Activated CD8-positive, alpha-beta memory T cell treated with anti-CD3 and anti-CD28 coated beads for 24 hours (primary cell): Measurements from ENCODE around the gene CAPN15.

Experiments
- DNase-seq: peaks from one replicate; pipeline ENCODE4 v3.0.0-alpha.2; 2020

The CAPN15 gene

GRCh38 chr16:548586-548985, 21.1 kb downstream of the CAPN15 start:
- DNase-seq: no peak

- no peak for DNase-seq
Observed at GRCh38 chr16:549544-550263, 22.2 kb downstream of the CAPN15 start.

- no peak for DNase-seq
Observed at GRCh38 chr16:551210-551609, 23.7 kb downstream of the CAPN15 start.

GRCh38 chr16:552171-552570, 24.7 kb downstream of the CAPN15 start:
- DNase-seq: no peak

GRCh38 chr16:553601-554296, 26.2 kb downstream of the CAPN15 start:
- no peak for DNase-seq

- no peak for DNase-seq
Observed at GRCh38 chr16:554297-554621, 26.7 kb downstream of the CAPN15 start.

GRCh38 chr16:554640-555365, 27.3 kb downstream of the CAPN15 start:
- no peak for DNase-seq

- DNase-seq: no peak
Observed at GRCh38 chr16:555528-556473, 28.3 kb downstream of the CAPN15 start.

- DNase-seq: no peak
Observed at GRCh38 chr16:556474-557173, 29.1 kb downstream of the CAPN15 start.

- DNase-seq: no peak
Observed at GRCh38 chr16:557463-558297, 30.2 kb downstream of the CAPN15 start.

GRCh38 chr16:558298-559020, 30.9 kb downstream of the CAPN15 start:
- DNase-seq: no peak

- DNase-seq: no peak
Observed at GRCh38 chr16:559021-559380, 31.5 kb downstream of the CAPN15 start.

GRCh38 chr16:559411-560203, 32.1 kb downstream of the CAPN15 start:
- no peak for DNase-seq

GRCh38 chr16:560204-560700, 32.7 kb downstream of the CAPN15 start, which contains the start of gene PRR35:
PRR35 (plus strand) TSS chr16:560394; CDS start chr16:563295, 2,901 bp downstream.
- no peak for DNase-seq

- no peak for DNase-seq
Observed at GRCh38 chr16:560701-561412, 33.3 kb downstream of the CAPN15 start.

- no peak for DNase-seq
Observed at GRCh38 chr16:561413-561794, 33.9 kb downstream of the CAPN15 start.

GRCh38 chr16:561957-562938, 34.7 kb downstream of the CAPN15 start:
- DNase-seq: no peak
